ENCODE data around the gene DOCK10.

DNA sequence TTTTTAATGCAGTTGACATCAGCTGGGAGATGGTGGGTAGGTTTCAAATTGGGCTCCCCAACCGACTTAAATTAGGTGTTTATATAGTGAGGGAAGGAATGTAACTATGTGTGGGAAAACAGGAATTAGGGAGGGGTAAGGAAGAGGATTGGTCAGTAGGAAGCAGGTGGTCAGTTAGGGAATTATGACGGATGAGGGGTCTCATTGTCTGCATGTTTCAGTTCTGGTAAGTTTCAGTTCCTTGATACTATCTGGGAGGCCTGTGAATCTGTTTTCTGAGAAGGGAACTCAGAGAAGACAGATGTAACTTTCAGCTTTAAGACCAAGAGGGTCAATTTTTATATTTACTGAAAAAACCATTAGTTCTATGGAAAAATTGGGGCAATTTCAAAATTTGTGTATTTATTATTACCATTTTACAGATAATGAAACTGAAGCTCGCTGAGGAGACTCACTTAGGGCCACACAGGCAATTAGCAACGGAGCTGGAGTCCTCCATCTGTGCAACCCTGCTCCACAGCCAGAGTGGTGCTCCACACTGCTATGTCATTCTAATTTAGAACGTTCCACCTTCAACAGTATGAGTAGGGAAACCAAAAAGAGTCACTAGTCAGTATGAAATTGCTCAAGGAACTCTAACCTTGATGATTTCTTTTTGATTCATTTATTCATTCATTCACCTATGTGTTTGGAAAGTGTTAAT is 290.1 kb downstream of the DOCK10 start:
- TF ChIP-seq, protein P1, sequence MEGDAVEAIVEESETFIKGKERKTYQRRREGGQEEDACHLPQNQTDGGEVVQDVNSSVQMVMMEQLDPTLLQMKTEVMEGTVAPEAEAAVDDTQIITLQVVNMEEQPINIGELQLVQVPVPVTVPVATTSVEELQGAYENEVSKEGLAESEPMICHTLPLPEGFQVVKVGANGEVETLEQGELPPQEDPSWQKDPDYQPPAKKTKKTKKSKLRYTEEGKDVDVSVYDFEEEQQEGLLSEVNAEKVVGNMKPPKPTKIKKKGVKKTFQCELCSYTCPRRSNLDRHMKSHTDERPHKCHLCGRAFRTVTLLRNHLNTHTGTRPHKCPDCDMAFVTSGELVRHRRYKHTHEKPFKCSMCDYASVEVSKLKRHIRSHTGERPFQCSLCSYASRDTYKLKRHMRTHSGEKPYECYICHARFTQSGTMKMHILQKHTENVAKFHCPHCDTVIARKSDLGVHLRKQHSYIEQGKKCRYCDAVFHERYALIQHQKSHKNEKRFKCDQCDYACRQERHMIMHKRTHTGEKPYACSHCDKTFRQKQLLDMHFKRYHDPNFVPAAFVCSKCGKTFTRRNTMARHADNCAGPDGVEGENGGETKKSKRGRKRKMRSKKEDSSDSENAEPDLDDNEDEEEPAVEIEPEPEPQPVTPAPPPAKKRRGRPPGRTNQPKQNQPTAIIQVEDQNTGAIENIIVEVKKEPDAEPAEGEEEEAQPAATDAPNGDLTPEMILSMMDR (IDR thresholded peaks at IDR 0.05; ENCODE audit: borderline replicate concordance, extremely low read depth, low read length, poor library complexity, severe bottlenecking): no peak
- no peak for TF ChIP-seq EZH2 (IDR thresholded peaks at IDR 0.05; ENCODE audit: borderline replicate concordance, low read depth, low read length, severe bottlenecking)

Measured in DND-41 (cell line).